NT2/D1 (cell line): ENCODE results near the gene C11orf52.

ENCODE experiments used
- DNase-seq: peaks from one replicate; pipeline ENCODE4 v3.0.0-alpha.2; 2011; ENCODE audit warnings: low read depth, low spot score
- H3K27me3 ChIP-seq: 2 replicates; pipeline ENCODE4 v1.6.0; 2011; ENCODE audit warnings: mild to moderate bottlenecking; ENCODE audit not compliant: insufficient read length, insufficient read depth
- H3K36me3 ChIP-seq: 2 replicates; pipeline ENCODE4 v1.6.1; 2011; ENCODE audit warnings: mild to moderate bottlenecking, low read length, mixed read lengths; ENCODE audit not compliant: insufficient read depth, insufficient read length
- H3K4me1 ChIP-seq: 2 replicates; pipeline ENCODE4 v1.5.1; 2011; ENCODE audit not compliant: insufficient read depth, insufficient read length
- H3K4me3 ChIP-seq: 2 replicates; pipeline ENCODE4 v1.5.1; 2011; ENCODE audit warnings: low read depth; ENCODE audit not compliant: insufficient read length
- H3K9ac ChIP-seq: 2 replicates; pipeline ENCODE4 v1.6.0; 2011; ENCODE audit warnings: low read depth; ENCODE audit not compliant: insufficient read length
- H3K9me3 ChIP-seq: 2 replicates; pipeline ENCODE4 v1.5.1; 2011; ENCODE audit warnings: mild to moderate bottlenecking, low read length; ENCODE audit not compliant: insufficient read depth
- SUZ12 ChIP-seq: IDR thresholded peaks from 2 replicates; pipeline ENCODE4 v1.6.1; 2011; ENCODE audit not compliant: insufficient read length, insufficient read depth; ENCODE audit errors: extremely low read depth
- YY1 ChIP-seq: IDR thresholded peaks from 2 replicates; pipeline ENCODE4 v1.6.1; 2011; ENCODE audit not compliant: insufficient read length, insufficient read depth
- ZNF274 ChIP-seq: IDR thresholded peaks from 2 replicates; pipeline ENCODE4 v1.6.1; 2011; ENCODE audit warnings: mild to moderate bottlenecking, low read depth, low read length

C11orf52 gene

DNA sequence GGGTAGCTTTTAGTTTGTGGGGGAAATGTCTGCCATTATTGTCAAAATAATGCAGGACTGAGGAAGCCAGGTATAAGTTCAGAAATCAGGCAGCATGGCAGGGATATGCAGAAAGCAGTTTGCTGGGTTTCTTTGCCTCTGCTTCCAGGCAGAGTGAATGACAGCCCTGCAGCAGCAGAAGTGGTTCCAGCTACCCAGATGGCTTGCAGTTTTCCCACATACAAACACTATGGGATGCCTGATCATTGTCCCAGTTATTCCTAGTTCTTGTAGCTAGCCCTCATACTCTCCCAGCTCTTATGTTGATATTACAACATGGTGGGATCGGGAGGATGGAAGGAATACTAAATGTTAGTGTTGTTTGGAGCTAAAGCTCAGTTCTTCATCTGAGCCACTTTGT lies 15.6 kb downstream of the C11orf52 start:
- H3K9me3 ChIP-seq: no peaks in the 10 kb centered on the region
- H3K4me3 ChIP-seq: no peak overlapping the region
- TF ChIP-seq YY1 (no peak), SUZ12 (no peak), ZNF274 (no peak)
- H3K4me1 ChIP-seq: no peaks in the 10 kb centered on the region
- DNase-seq: no peak
- H3K9ac ChIP-seq: no peak overlapping the region
- H3K27me3 ChIP-seq: no peaks in the 10 kb centered on the region
- no peaks in the 10 kb centered on the region for H3K36me3 ChIP-seq

GRCh38 chr11:111935317-111936039 lies 16.8 kb downstream of the C11orf52 start:
- Histone ChIP-seq H3K4me3 (no peak overlapping the region), H3K4me1 (no peaks in the 10 kb centered on the region), H3K9ac (no peak overlapping the region), H3K27me3 (no peaks in the 10 kb centered on the region), H3K9me3 (no peaks in the 10 kb centered on the region), H3K36me3 (no peaks in the 10 kb centered on the region)
- no peak for TF ChIP-seq ZNF274
- TF ChIP-seq SUZ12: no peak
- TF ChIP-seq YY1: no peak
- no peak for DNase-seq

DNA sequence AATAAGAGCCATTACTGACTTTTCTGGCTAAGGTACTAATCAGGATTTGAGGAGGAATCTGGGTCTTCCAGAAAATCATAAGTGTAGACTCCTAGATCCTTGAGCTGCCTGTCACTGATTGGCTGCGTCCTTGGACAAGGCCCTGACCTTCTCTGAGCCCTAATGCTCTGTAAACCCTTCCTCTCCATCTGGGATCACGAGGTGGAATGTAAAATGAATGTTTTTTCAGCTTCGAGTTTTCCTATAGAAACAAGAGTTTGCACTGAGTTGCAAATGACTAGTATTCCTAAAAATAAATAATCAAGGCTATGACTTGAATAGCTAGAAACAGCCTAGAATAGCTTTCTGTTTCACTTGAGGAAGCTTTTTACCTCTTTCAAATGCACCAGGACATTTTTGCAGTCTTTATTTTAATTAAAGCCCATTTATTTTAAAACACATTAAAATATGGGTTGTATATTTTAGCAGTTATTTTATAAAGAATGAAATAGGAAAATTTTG lies 17.4 kb downstream of the C11orf52 start:
- no peak overlapping the region for H3K4me3 ChIP-seq
- no peaks in the 10 kb centered on the region for H3K4me1 ChIP-seq
- H3K36me3 ChIP-seq: no peaks in the 10 kb centered on the region
- TF ChIP-seq SUZ12: no peak
- no peak for TF ChIP-seq YY1
- TF ChIP-seq ZNF274: no peak
- H3K9ac ChIP-seq: peak overlapping the region; percentile 76
- H3K27me3 ChIP-seq: no peaks in the 10 kb centered on the region
- DNase-seq: no peak
- H3K9me3 ChIP-seq: no peaks in the 10 kb centered on the region

DNA sequence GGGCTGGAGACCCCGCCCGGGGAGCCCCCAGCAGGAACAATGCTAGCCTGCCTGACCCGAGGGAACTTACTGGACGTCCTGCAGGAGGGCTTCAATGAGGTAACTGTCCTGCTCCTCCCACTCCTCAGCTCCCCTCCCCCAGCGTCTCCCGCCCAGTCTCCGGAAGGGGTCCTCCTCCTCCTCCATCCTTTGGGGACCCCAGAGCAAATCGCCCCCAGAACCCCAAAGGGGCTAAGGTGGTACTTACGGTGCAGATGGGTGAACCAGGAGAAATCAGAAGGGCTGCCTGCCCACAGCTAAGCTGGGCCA lies 18.7 kb downstream of the C11orf52 start:
- Histone ChIP-seq H3K9ac (peak overlapping the region; percentile 15), H3K36me3 (no peaks in the 10 kb centered on the region), H3K27me3 (no peaks in the 10 kb centered on the region), H3K4me3 (peak overlapping the region; percentile 24), H3K9me3 (no peaks in the 10 kb centered on the region), H3K4me1 (no peaks in the 10 kb centered on the region)
- DNase-seq: no peak
- TF ChIP-seq ZNF274 (no peak), YY1 (no peak), SUZ12 (no peak)

DNA sequence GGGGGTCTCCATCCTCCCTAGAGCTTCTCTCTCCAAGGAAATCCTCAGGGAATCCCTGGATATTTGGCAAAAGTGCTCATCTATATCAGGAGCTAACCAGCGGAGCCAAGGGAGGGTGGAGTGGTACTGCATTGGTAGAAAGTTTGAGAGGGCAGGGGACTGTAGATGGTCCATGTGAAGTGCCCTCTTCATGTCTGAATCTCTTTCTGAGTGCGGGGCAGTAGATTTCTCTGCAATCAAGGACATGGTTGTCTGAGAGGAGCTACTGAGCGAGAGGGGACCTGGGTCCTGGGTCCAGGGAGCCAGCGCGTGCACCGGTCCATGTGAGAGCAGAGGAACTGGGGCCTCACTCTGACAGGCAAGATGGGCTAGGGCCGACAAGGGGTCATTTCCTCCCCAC lies 19.1 kb downstream of the C11orf52 start:
- no peaks in the 10 kb centered on the region for H3K9me3 ChIP-seq
- H3K36me3 ChIP-seq: no peaks in the 10 kb centered on the region
- H3K4me3 ChIP-seq: peak overlapping the region; percentile 24
- no peak for DNase-seq
- no peaks in the 10 kb centered on the region for H3K27me3 ChIP-seq
- no peak for TF ChIP-seq SUZ12
- no peak for TF ChIP-seq YY1
- TF ChIP-seq ZNF274: no peak
- no peaks in the 10 kb centered on the region for H3K4me1 ChIP-seq
- peak overlapping the region; percentile 15 for H3K9ac ChIP-seq

DNA sequence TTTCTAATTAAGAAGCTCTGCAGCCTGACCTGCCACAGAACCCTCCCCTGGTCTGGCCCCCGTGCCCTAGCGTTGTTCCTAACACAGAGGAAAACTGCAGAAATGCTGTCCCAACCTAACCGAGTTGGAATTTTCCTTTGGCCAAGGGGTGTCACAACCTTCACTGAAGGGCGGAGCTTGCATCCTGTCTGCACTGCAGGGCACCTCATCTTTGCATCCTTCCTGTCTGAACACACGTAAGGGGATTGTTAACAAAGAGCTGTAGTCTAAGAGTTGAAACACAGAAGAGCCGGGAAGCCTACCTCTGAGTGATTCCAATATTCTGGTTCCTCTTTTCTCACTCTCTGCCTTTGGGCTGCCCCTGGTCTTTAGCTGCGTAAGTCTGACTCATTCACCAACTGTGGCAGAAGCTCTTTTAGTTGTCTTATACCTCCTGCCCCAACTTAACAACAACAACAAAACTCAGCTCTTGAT lies 20.0 kb downstream of the C11orf52 start:
- Histone ChIP-seq H3K9me3 (no peaks in the 10 kb centered on the region), H3K9ac (no peak overlapping the region), H3K4me1 (no peaks in the 10 kb centered on the region), H3K4me3 (no peak overlapping the region), H3K27me3 (no peaks in the 10 kb centered on the region), H3K36me3 (no peaks in the 10 kb centered on the region)
- TF ChIP-seq SUZ12 (no peak), ZNF274 (no peak), YY1 (no peak)
- DNase-seq: no peak

GRCh38 chr11:111939836-111940604 lies 21.3 kb downstream of the C11orf52 start:
- Histone ChIP-seq H3K4me1 (peaks cover 3% of the 10 kb centered on the region), H3K27me3 (no peaks in the 10 kb centered on the region), H3K4me3 (no peak overlapping the region), H3K36me3 (no peaks in the 10 kb centered on the region), H3K9me3 (no peaks in the 10 kb centered on the region), H3K9ac (no peak overlapping the region)
- DNase-seq: no peak
- TF ChIP-seq ZNF274 (no peak), YY1 (no peak)
